Heart right ventricle (tissue), 12 donors: ENCODE data around the gene ASPHD1. TPM values are rescaled to one million over a fixed set of nuclear protein-coding genes. Genes with fewer than 3 reads are reported as not detected.

Experiments
- polyA plus RNA-seq, 2 donors: library from polyadenylated mRNA; stranded (reverse); fragments of 200-250 nt; gene quantifications; one replicate each; pipeline ENCODE4 v1.2.3, GENCODE V29; 2013
- total RNA-seq, 10 donors: library from RNA; stranded (reverse); fragmentation: NEBNext Ultra II Directional in 3 of 10; extraction: Animal tissue kit (Norgen Biotek cat#: 25700) in 3 of 10; gene quantifications; one replicate each; pipeline versions ENCODE4 v1.2.1 to v1.2.4, GENCODE V29; 2021 to 2023
- donor health status: ischemic (EF 13 %, LVEDD 7.1; RV severe dilation, severe dysfunction).
- donor health status: healthy with polysubstance abuse.
- donor health status: DM: no; HTN: yes; CAD: no.
- donor health status: DM: no; HTN: no; CAD: no.
- donor health status: ischemic (EF 25% LVEDD 6.9; RV normal size, moderate dysfunction).
- donor health status: ischemic (EF 25% LVEDD 5.7; RV mildly dilated, moderate dysfunction).
- donor health status: healthy.
- donor health status: nonischemic (EF 11% LVEDD 7.7; RV severe dilation, severe dysfunction).
- donor health status: DM: yes; HTN: yes; CAD: no.
- donor health status: PGD.
- donor health status: ischemic (EF 29% LVEDD 5.4; RV normal size, mild dysfunction).
- donor health status: nonischemic (EF 23%, LVEDD 6.1; RV moderate dilation, normal function).

The ASPHD1 gene
- total and polyA plus RNA-seq, 12 donors: 0.20 to 1.1 (median 0.65) TPM; not detected in 5

Other genes starting within 250 kb of the ASPHD1 start
- gene SPN, start 237.2 kb upstream of the ASPHD1 start, total RNA-seq: 10 to 100 TPM in 1 of 10 donors, 1 to 10 TPM in 7, under 1 TPM in 2; 0.35 to 12.6 (median 1.8) TPM
- under 1 TPM; 0.29 to 0.58 TPM for gene SPN, start 237.2 kb upstream of the ASPHD1 start, polyA plus RNA-seq
- 10 to 100 TPM; 16.0 to 34.1 (median 25.9) TPM for gene QPRT, start 221.3 kb upstream of the ASPHD1 start, total RNA-seq
- gene QPRT, start 221.3 kb upstream of the ASPHD1 start, polyA plus RNA-seq: 10 to 100 TPM in 1 of 2 donors, 1 to 10 TPM in 1; 3.8 to 13.8 TPM
- 1 to 10 TPM in 3 of 10 donors, under 1 TPM in 7; 0.18 to 3.3 (median 0.65) TPM for gene C16orf54, start 154.5 kb upstream of the ASPHD1 start, total RNA-seq
- gene C16orf54, start 154.5 kb upstream of the ASPHD1 start, polyA plus RNA-seq: under 1 TPM; 0.26 to 0.29 TPM
- not detected for gene ZG16, start 122.2 kb upstream of the ASPHD1 start, total RNA-seq
- under 1 TPM in 1 of 2 donors, not detected in 1; 0.01 TPM for gene ZG16, start 122.2 kb upstream of the ASPHD1 start, polyA plus RNA-seq
- 10 to 100 TPM; 28.6 to 48.2 (median 38.6) TPM for gene KIF22, start 109.7 kb upstream of the ASPHD1 start, total RNA-seq
- 100 to 1,000 TPM in 1 of 2 donors, 10 to 100 TPM in 1; 16.3 to 136 TPM for gene KIF22, start 109.7 kb upstream of the ASPHD1 start, polyA plus RNA-seq
- 100 to 1,000 TPM in 2 of 10 donors, 10 to 100 TPM in 8; 44.2 to 115 (median 60.5) TPM for gene MAZ, start 94.0 kb upstream of the ASPHD1 start, total RNA-seq
- 100 to 1,000 TPM in 1 of 2 donors, 10 to 100 TPM in 1; 73.8 to 114 TPM for gene MAZ, start 94.0 kb upstream of the ASPHD1 start, polyA plus RNA-seq
- 1 to 10 TPM in 8 of 10 donors, under 1 TPM in 2; 0.74 to 2.4 (median 1.1) TPM for gene PRRT2, start 88.3 kb upstream of the ASPHD1 start, total RNA-seq
- 1 to 10 TPM in 1 of 2 donors, under 1 TPM in 1; 0.62 to 6.3 TPM for gene PRRT2, start 88.3 kb upstream of the ASPHD1 start, polyA plus RNA-seq
- gene PAGR1, start 84.3 kb upstream of the ASPHD1 start, total RNA-seq: 10 to 100 TPM in 9 of 10 donors, 1 to 10 TPM in 1; 9.6 to 14.8 (median 12.0) TPM
- gene PAGR1, start 84.3 kb upstream of the ASPHD1 start, polyA plus RNA-seq: 10 to 100 TPM; 28.7 to 35.1 TPM
- 100 to 1,000 TPM in 1 of 10 donors, 10 to 100 TPM in 9; 24.5 to 122 (median 37.4) TPM for gene MVP, start 80.0 kb upstream of the ASPHD1 start, total RNA-seq
- gene MVP, start 80.0 kb upstream of the ASPHD1 start, polyA plus RNA-seq: 10 to 100 TPM; 50.9 to 53.0 TPM
- 10 to 100 TPM; 61.8 to 87.0 (median 72.7) TPM for gene CDIPT, start 37.3 kb upstream of the ASPHD1 start, total RNA-seq
- gene CDIPT, start 37.3 kb upstream of the ASPHD1 start, polyA plus RNA-seq: 10 to 100 TPM; 55.1 to 99.6 TPM
- gene SEZ6L2, start 938 bp upstream of the ASPHD1 start, total RNA-seq: 1 to 10 TPM in 2 of 10 donors, under 1 TPM in 8; 0.17 to 1.2 (median 0.73) TPM
- under 1 TPM in 1 of 2 donors, not detected in 1; 0.61 TPM for gene SEZ6L2, start 938 bp upstream of the ASPHD1 start, polyA plus RNA-seq
- 1 to 10 TPM; 5.4 to 8.2 (median 7.3) TPM for gene KCTD13, start 25.7 kb downstream of the ASPHD1 start, total RNA-seq
- 10 to 100 TPM in 1 of 2 donors, 1 to 10 TPM in 1; 5.2 to 18.0 TPM for gene KCTD13, start 25.7 kb downstream of the ASPHD1 start, polyA plus RNA-seq
- 100 to 1,000 TPM in 1 of 10 donors, 10 to 100 TPM in 9; 53.0 to 105 (median 67.1) TPM for gene TMEM219, start 61.6 kb downstream of the ASPHD1 start, total RNA-seq
- 10 to 100 TPM; 80.4 to 85.9 TPM for gene TMEM219, start 61.6 kb downstream of the ASPHD1 start, polyA plus RNA-seq
- gene TAOK2, start 73.4 kb downstream of the ASPHD1 start, total RNA-seq: 10 to 100 TPM; 27.0 to 40.6 (median 32.7) TPM
- 10 to 100 TPM; 27.6 to 50.4 TPM for gene TAOK2, start 73.4 kb downstream of the ASPHD1 start, polyA plus RNA-seq
- 10 to 100 TPM; 14.4 to 23.2 (median 17.1) TPM for gene HIRIP3, start 95.1 kb downstream of the ASPHD1 start, total RNA-seq
- gene HIRIP3, start 95.1 kb downstream of the ASPHD1 start, polyA plus RNA-seq: 10 to 100 TPM; 17.9 to 22.4 TPM
- gene INO80E, start 95.8 kb downstream of the ASPHD1 start, total RNA-seq: 10 to 100 TPM; 23.2 to 34.8 (median 30.6) TPM
- 10 to 100 TPM; 63.2 to 80.4 TPM for gene INO80E, start 95.8 kb downstream of the ASPHD1 start, polyA plus RNA-seq
- under 1 TPM in 4 of 10 donors, not detected in 6; 0.27 to 0.95 (median 0.48) TPM for gene DOC2A, start 110.5 kb downstream of the ASPHD1 start, total RNA-seq
- 1 to 10 TPM in 1 of 2 donors, under 1 TPM in 1; 0.41 to 2.7 TPM for gene DOC2A, start 110.5 kb downstream of the ASPHD1 start, polyA plus RNA-seq
- not detected for gene C16orf92, start 122.7 kb downstream of the ASPHD1 start, total RNA-seq
- gene C16orf92, start 122.7 kb downstream of the ASPHD1 start, polyA plus RNA-seq: not detected
- not detected for gene TLCD3B, start 130.8 kb downstream of the ASPHD1 start, total RNA-seq
- gene TLCD3B, start 130.8 kb downstream of the ASPHD1 start, polyA plus RNA-seq: under 1 TPM in 1 of 2 donors, not detected in 1; 0.29 TPM
- gene ALDOA, start 165.3 kb downstream of the ASPHD1 start, total RNA-seq: 1,000 to 10,000 TPM; 3,057 to 4,582 (median 3,914) TPM
- 1,000 to 10,000 TPM; 2,873 to 3,079 TPM for gene ALDOA, start 165.3 kb downstream of the ASPHD1 start, polyA plus RNA-seq
- gene PPP4C, start 175.5 kb downstream of the ASPHD1 start, total RNA-seq: 10 to 100 TPM; 35.2 to 50.0 (median 42.4) TPM
- gene PPP4C, start 175.5 kb downstream of the ASPHD1 start, polyA plus RNA-seq: 10 to 100 TPM; 34.5 to 82.1 TPM
- 1 to 10 TPM in 1 of 10 donors, under 1 TPM in 9; 0.28 to 1.4 (median 0.57) TPM for gene TBX6, start 191.4 kb downstream of the ASPHD1 start, total RNA-seq
- 1 to 10 TPM in 1 of 2 donors, under 1 TPM in 1; 0.28 to 1.7 TPM for gene TBX6, start 191.4 kb downstream of the ASPHD1 start, polyA plus RNA-seq
- 100 to 1,000 TPM in 1 of 10 donors, 10 to 100 TPM in 9; 31.5 to 117 (median 42.6) TPM for gene YPEL3, start 195.7 kb downstream of the ASPHD1 start, total RNA-seq
- 100 to 1,000 TPM in 1 of 2 donors, 10 to 100 TPM in 1; 75.5 to 203 TPM for gene YPEL3, start 195.7 kb downstream of the ASPHD1 start, polyA plus RNA-seq
- 1 to 10 TPM in 9 of 10 donors, under 1 TPM in 1; 0.85 to 3.6 (median 1.5) TPM for gene GDPD3, start 213.0 kb downstream of the ASPHD1 start, total RNA-seq
- 1 to 10 TPM; 1.2 to 6.4 TPM for gene GDPD3, start 213.0 kb downstream of the ASPHD1 start, polyA plus RNA-seq
- 10 to 100 TPM; 40.9 to 65.2 (median 51.8) TPM for gene MAPK3, start 222.7 kb downstream of the ASPHD1 start, total RNA-seq
- gene MAPK3, start 222.7 kb downstream of the ASPHD1 start, polyA plus RNA-seq: 10 to 100 TPM; 39.9 to 56.3 TPM